PFSK-1 (cell line): ENCODE data around the gene TREML1.

Experiments used
- FOXP2 ChIP-seq: optimal IDR thresholded peaks from 2 replicates; pipeline ENCODE3; 2011; ENCODE audit warnings: borderline replicate concordance, control low read depth, inconsistent platforms; ENCODE audit not compliant: insufficient read depth; ENCODE audit errors: extremely low read length, extremely low read depth
- POLR2AphosphoS5 ChIP-seq: IDR thresholded peaks from 2 replicates; pipeline ENCODE4 v1.6.1; 2012; ENCODE audit warnings: low read depth, mild to moderate bottlenecking, control low read depth, low read length, moderate library complexity
- SIN3A ChIP-seq: IDR thresholded peaks from 2 replicates; pipeline ENCODE4 v1.6.1; 2012; ENCODE audit warnings: mild to moderate bottlenecking, low read length, moderate library complexity, borderline replicate concordance; ENCODE audit not compliant: insufficient read depth
- TAF1 ChIP-seq: IDR thresholded peaks from 2 replicates; pipeline ENCODE4 v1.6.1; 2012; ENCODE audit warnings: low read length, control low read depth, borderline replicate concordance; ENCODE audit not compliant: insufficient read depth
- TF ChIP-seq, protein P1 (sequence below), 2 experiments: IDR thresholded peaks; 2 replicates each; pipeline versions ENCODE4 v1.6.1 to v1.8.0; 2011 to 2012; ENCODE audit warnings: low read depth in 2 of 2, low read length in 2 of 2, control low read depth in 1 of 2, inconsistent platforms in 1 of 2, mild to moderate bottlenecking in 1 of 2, moderate library complexity in 1 of 2; ENCODE audit not compliant: insufficient read depth in 1 of 2

DNA sequence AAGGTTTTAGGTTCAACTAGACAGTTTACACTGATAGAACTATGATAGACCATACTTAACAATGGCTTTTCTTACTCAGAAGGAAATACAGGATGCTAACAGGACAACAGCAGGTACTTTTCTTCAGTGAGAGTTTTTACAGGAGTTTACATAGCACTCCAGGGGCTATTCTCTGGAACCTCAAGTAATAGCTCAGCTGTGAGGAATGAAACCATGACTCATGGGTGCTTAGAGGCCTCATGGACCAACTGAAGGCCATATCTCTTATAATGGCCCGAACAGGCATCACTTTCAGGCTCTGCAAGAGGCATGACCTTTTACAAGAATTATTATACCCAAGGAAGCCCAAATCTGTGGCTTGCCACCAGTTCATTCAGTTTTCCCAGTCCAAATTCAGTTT lies 31.8 kb downstream of the TREML1 start:
- TF ChIP-seq, protein P1, sequence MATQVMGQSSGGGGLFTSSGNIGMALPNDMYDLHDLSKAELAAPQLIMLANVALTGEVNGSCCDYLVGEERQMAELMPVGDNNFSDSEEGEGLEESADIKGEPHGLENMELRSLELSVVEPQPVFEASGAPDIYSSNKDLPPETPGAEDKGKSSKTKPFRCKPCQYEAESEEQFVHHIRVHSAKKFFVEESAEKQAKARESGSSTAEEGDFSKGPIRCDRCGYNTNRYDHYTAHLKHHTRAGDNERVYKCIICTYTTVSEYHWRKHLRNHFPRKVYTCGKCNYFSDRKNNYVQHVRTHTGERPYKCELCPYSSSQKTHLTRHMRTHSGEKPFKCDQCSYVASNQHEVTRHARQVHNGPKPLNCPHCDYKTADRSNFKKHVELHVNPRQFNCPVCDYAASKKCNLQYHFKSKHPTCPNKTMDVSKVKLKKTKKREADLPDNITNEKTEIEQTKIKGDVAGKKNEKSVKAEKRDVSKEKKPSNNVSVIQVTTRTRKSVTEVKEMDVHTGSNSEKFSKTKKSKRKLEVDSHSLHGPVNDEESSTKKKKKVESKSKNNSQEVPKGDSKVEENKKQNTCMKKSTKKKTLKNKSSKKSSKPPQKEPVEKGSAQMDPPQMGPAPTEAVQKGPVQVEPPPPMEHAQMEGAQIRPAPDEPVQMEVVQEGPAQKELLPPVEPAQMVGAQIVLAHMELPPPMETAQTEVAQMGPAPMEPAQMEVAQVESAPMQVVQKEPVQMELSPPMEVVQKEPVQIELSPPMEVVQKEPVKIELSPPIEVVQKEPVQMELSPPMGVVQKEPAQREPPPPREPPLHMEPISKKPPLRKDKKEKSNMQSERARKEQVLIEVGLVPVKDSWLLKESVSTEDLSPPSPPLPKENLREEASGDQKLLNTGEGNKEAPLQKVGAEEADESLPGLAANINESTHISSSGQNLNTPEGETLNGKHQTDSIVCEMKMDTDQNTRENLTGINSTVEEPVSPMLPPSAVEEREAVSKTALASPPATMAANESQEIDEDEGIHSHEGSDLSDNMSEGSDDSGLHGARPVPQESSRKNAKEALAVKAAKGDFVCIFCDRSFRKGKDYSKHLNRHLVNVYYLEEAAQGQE (IDR thresholded peaks at IDR 0.05; ENCODE audit: insufficient read depth in 1 of 2, low read depth in 2 of 2, low read length in 2 of 2): no peak
- no peak for TF ChIP-seq POLR2AphosphoS5
- no peak for TF ChIP-seq TAF1
- no peak for TF ChIP-seq SIN3A
- TF ChIP-seq FOXP2: no peak
